ENCODE measurements around the gene SLC38A6. TPM values are rescaled to one million over a fixed set of nuclear protein-coding genes. Genes with fewer than 3 reads are reported as not detected.

SLC38A6 gene
- total RNA-seq: 46.7 TPM

- peak; percentile 98 for DNase-seq
Observed at GRCh38 chr14:60980811-60981632, at the start of gene SLC38A6, which contains the start of gene TRMT5. TSS of gene SLC38A6 (plus strand) at chr14:60981245. CDS start at chr14:60981278, 33 bp downstream. TSS of gene TRMT5 (minus strand) at chr14:60981079. CDS start at chr14:60980973, 106 bp downstream.

GRCh38 chr14:60933920-60934655 is 47.0 kb upstream of the SLC38A6 start:
- DNase-seq: no peak

- no peak for DNase-seq
Observed at GRCh38 chr14:60935319-60935718, 45.7 kb upstream of the SLC38A6 start.

GRCh38 chr14:60943637-60944032 is 37.4 kb upstream of the SLC38A6 start:
- DNase-seq: no peak

GRCh38 chr14:60944204-60944603 is 36.8 kb upstream of the SLC38A6 start:
- peak; percentile 57 for DNase-seq

DNA sequence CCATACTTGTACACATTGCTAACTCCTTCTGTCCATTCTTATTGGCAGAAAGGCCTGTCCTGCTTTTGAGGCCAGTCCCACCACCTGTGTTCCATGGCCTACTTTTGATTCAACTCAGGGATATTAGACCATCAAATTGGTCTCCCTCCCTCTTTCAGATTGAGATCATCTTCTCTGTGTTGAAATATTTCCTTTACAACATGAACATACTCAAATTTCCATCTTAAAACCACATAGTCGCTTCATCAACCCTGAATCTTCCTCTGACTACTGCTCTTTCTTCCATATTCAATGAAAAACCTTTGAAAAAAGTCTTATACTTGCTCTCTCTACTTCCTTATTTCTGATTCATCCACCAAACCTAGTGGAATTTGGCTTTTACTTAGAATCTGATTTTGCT is 35.1 kb upstream of the SLC38A6 start:
- DNase-seq: no peak

DNA sequence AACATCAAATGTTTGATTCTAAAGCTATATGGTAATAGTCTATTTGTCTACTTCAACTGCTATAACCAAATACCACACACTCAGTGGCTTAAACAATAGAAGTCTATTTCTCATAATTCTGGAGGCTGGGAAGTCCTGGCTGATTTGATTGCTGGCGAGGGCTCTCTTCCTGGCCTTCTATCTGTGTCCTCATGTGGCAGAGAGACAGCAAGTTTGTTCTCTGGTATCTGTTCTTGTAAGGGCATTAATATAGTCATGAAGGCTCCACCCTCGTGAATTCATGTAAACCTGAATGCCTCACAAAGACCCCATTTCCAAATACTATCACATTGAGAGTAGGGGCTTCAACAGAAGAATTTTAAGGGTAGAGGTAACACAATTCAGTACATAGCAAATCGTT is 34.3 kb upstream of the SLC38A6 start:
- no peak for DNase-seq

- no peak for DNase-seq
Observed at GRCh38 chr14:60951776-60952435, 29.1 kb upstream of the SLC38A6 start.

DNA sequence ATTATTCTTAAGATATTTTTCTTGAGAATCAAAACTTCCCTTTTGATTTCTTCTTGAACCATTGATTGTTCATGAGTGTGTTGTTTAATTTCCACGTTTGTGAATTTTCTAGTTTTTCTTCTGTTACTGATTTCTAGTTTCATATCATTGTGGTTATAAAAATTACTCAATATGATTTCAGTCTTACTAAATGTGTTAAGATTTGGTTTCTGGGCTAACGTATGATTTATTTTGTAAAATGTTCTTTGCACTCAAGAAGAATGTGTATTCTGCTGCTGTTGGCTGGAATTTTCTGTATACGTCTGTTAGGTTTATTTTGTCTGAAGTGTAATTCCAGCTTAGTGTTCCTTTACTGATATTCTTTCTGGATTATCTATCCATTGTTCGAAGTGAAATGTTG is 24.8 kb upstream of the SLC38A6 start:
- no peak for DNase-seq

DNA sequence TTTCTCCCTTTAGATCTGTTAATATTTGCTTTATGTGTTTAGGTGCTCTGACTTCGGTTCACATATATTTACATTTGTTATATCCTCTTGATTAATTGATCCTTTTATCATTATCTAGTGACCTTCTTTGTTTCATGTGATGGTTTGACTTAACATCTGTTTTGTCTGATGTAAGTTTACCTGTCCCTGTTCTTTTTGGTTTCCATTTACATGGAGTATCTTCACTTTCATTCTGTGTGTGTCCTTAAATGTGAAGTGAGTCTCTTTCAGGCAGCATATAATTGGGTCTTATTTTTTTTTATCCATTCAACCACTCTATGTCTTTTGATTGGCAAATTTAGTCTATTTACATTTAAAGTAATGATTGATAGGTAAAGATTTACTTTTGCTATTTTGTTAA is 24.4 kb upstream of the SLC38A6 start:
- no peak for DNase-seq

- DNase-seq: no peak
Observed at GRCh38 chr14:60958146-60958545, 22.9 kb upstream of the SLC38A6 start.

GRCh38 chr14:60963761-60964160 is 17.3 kb upstream of the SLC38A6 start:
- DNase-seq: no peak

- no peak for DNase-seq
Observed at GRCh38 chr14:60964904-60965303, 16.1 kb upstream of the SLC38A6 start.

GRCh38 chr14:60965402-60965801 is 15.6 kb upstream of the SLC38A6 start:
- DNase-seq: peak; percentile 74

- no peak for DNase-seq
Observed at GRCh38 chr14:60968099-60968498, 12.9 kb upstream of the SLC38A6 start.

DNA sequence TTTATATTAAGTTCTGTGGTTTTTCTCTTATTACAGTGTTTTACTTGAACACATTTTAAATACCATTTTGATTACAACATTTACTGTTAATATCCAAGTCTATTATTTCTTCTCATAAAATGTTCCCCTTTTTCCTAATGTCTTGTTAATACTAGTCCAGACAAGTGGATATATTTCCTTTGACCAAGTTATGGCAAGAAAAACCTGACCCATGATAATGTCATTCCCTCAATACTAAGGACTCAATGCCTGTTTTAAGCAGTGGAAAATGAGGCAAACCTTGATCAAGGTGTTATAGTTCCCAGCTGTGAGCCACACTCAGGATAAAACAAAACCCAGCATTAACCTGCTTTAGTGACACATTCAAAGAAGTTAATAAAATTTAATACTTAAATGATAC is 12.4 kb upstream of the SLC38A6 start:
- no peak for DNase-seq

- no peak for DNase-seq
Observed at GRCh38 chr14:60970146-60970545, 10.9 kb upstream of the SLC38A6 start.

GRCh38 chr14:60971271-60971670 is 9.8 kb upstream of the SLC38A6 start:
- no peak for DNase-seq

DNA sequence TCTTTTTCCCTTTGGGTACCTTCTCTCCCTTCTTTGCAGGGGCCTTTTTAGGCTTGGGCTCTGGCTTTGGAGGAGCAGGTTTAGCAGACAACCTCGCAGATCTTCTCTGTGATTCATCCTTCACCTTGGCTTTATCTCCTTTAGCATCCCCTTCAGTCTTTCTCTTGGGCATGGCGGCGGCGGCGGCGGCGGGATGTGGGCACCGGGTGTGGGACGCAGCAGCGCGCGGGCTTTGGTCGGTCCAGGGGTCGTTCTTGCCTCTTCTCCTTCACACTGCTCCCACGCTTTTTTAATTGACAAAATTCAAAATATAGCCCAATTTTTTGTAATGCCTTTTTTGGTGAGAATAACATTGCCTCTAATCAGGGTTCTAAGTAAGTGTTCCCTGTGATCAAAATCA is 8.8 kb upstream of the SLC38A6 start:
- DNase-seq: no peak

DNA sequence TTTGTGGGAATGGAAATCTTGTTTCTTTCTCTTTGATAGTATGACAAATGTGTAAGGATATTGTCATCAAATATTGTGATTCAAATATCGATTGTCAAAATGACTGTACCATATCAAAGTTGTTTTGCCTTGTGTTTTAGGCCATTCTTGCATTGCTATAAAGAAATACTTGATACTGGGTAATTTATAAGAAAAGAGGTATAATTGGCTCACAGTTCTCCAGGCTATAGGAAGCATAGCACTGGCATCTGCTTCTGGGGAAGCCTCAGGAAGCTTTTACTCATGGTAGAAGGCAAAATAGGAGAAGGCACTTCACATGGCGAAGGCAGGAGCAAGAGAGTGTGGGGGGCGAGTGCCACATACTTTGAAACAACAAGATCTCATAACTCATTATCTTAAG is 8.0 kb upstream of the SLC38A6 start:
- DNase-seq: no peak

DNA sequence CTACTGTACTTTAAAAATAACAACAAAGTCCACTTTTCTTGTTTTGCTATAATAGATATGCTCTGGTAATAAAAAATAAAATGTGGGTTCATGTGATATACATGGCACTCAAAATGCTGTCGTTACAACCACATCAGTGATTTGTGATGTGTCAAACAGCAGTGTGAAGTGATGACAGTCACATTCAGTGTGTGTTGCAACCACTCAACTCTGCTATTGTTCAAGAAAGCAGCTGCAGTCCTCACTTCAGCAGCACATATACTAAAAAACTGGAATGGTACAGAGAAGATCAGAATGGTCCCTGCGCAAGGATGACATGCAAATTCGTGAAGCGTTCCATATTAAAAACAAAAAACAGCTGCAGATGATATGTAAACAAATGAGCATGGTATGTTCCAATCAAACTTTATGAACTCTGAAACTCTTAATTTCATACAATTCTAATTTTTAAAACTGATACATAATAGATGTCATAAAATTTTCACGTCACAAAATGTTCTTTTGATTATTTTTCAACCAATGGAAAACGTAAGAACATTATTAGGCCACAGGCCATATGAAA is 6.9 kb upstream of the SLC38A6 start:
- peak; percentile 56 for DNase-seq

DNA sequence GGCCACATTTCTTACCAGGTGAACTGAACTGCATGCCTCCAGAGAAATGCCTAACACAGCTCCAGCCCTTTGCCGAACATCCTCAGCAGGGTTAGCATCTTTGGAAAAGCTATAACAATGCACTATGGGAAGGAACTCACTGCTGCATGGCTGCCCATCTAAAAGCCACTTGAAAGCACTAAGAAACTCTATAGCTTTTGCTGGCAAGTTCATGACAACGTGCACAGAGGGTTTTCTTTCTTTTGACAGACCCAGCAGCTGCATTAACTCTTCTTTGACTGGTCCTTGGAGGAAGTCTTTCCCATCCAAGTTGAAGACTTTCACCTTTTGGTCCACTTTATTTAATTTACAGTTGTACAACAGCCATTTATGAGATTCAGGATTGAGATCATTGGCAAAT is 5.5 kb upstream of the SLC38A6 start:
- peak; percentile 85 for DNase-seq

DNA sequence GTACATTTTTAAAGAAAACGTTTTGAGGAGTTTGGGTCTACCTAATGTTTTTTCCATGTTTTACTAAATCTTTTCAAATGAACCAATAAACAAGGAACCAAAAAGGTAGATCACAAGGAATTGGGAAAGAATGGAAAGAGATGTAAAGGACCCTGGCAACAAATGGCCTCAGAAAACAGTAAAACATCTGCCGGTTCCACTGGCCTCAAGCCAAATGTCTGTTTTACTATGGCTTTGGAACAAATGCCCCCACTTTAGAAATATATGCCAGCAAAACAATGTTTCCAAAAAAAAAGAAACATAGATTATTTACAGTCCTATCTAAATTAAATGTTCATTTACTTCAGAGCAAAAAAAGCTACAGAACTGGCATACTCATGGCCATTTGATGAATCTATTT is 3.2 kb upstream of the SLC38A6 start:
- DNase-seq: peak; percentile 81

All from tongue (tissue), 2 donors.